22Rv1 (cell line): ENCODE measurements around the gene NR2F1-AS1.

Source experiments
- CTCF ChIP-seq: fragments of 450-650 bp; IDR thresholded peaks from 2 replicates; pipeline ENCODE4 v1.5.1; 2017; ENCODE audit warnings: mild to moderate bottlenecking
- ZFX ChIP-seq: fragments of 450-650 bp; IDR thresholded peaks from 2 replicates; pipeline ENCODE4 v1.6.1; 2017; ENCODE audit warnings: antibody characterized with exemption, borderline replicate concordance

DNA sequence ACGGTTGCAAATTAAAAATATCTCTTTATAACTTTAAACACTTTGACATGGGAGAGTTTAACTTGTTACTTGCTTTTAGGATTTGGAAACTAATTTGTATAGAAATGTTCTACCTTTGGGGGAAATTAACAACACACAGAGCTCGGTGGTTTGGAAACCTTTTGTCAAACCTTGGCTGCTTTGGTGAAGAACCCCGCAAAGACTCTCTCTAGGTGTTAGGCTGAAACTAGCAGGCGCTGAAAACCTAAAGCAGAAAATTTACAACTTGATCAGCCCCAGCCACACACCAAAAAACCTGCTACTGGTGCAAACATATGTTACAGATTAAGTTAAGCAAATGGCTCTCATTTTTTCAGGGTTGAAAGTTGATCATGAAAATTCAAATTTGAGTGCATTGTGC, 27.8 kb upstream of the NR2F1-AS1 start:
- TF ChIP-seq CTCF (no peak), ZFX (no peak)
